ENCODE results near the gene KRT79. TPM values are rescaled to one million over a fixed set of nuclear protein-coding genes. Genes with fewer than 3 reads are reported as not detected.

Gene KRT79
- total and polyA plus RNA-seq, 9 of the 15 experiments (the other 6 are each of a cell fraction or from before 2014, with no cell fraction given) = 0.03 to 2.3 (median 0.23) TPM; not detected in 2

- no peak for TF ChIP-seq ZC3H4 (CRISPR knock-in tag; IDR thresholded peaks at IDR 0.05; ENCODE audit: borderline replicate concordance)
- TF ChIP-seq GABPB2 (CRISPR knock-in tag; conservative IDR thresholded peaks at IDR 0.05) = no peak
- TF ChIP-seq ZNF445 (CRISPR knock-in tag; IDR thresholded peaks at IDR 0.05; ENCODE audit: low read depth) = no peak
These were observed 12.9 kb downstream of the KRT79 start (continued) for GRCh38 chr12:52821071-52821730.

DNA sequence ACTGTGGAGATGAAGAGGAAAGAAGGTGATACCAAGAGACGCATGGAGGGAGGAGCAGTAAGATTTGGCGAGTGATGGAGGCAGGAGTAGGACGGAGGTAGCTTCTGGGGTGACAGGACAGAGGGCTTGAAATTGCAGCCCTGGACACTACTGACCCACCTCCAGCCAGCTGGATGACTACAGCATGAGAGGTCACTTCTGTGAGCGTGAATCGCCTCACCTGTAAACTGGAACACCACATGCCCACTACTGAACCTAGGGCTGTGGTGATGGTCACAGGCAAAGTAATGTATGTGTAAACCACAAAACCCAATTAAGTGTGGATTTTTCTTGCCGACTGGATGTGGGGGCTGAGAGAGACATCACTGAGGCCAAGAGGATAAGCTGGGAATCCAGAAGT lies 13.6 kb downstream of the KRT79 start:
- ATAC-seq (no peak), FAIRE-seq (no peak), DNase-seq (ENCODE audit: extremely low read depth in 1 of 4, low spot score in 3 of 4) (no peak)
- no TSS peak for BruUV-seq (replicated peaks)
- ChIA-PET CTCF (ENCODE audit: low intra/inter-chr PET ratio) (no interaction called here), POLR2A (interaction anchor here (0.6 to 1.1 kb wide), 3 partner anchors 13 to 253 kb away, joined by 3 to 5 read pairs (median 3); no protein-coding TSS in a partner anchor)
- no peak overlapping the region for H3K4me3 ChIP-seq
- in situ Hi-C loops (cut with MboI) (no loop called here), intact Hi-C loops (cut with micrococcal nuclease) (no loop called here)
- no peaks in the 10 kb centered on the region for H3K79me2 ChIP-seq (ENCODE audit: control insufficient read depth, insufficient read depth, low read length)
- H3K9me1 ChIP-seq (ENCODE audit: control insufficient read depth, insufficient read depth, low read length) = no peaks in the 10 kb centered on the region
- TF ChIP-seq RAD21 (CRISPR knock-in tag; conservative IDR thresholded peaks at IDR 0.05 in 1 of 2, IDR thresholded peaks at IDR 0.05 in 1 of 2) (no peak), ZBED1 (IDR thresholded peaks at IDR 0.05) (no peak), ZC3H4 (CRISPR knock-in tag; IDR thresholded peaks at IDR 0.05; ENCODE audit: borderline replicate concordance) (no peak), POLR2AphosphoS5 (IDR thresholded peaks at IDR 0.05; ENCODE audit: control insufficient read depth, insufficient read depth, low read depth, low read length) (no peak), POLR2G (IDR thresholded peaks at IDR 0.05; ENCODE audit: low read depth, low read length) (no peak), VEZF1 (CRISPR knock-in tag; IDR thresholded peaks at IDR 0.05) (no peak), TAF7 (tag; IDR thresholded peaks at IDR 0.05) (no peak), MYBL2 (IDR thresholded peaks at IDR 0.05; ENCODE audit: low read depth) (no peak), MYBL2 (CRISPR knock-in tag; IDR thresholded peaks at IDR 0.05; ENCODE audit: borderline replicate concordance) (no peak), PATZ1 (CRISPR knock-in tag; IDR thresholded peaks at IDR 0.05; ENCODE audit: borderline replicate concordance) (no peak), RBM17 (IDR thresholded peaks at IDR 0.05; ENCODE audit: borderline replicate concordance, low read depth, low read length) (no peak), TEAD4 (IDR thresholded peaks at IDR 0.05; ENCODE audit: low read length) (no peak), TEAD4 (CRISPR knock-in tag; IDR thresholded peaks at IDR 0.05; ENCODE audit: borderline replicate concordance) (no peak)
- no peak overlapping the region for H3K4me2 ChIP-seq (ENCODE audit: insufficient read depth, low read length)
- H3K9ac ChIP-seq (ENCODE audit: insufficient read depth in 1 of 2, low read depth in 2 of 2, low read length in 2 of 2) = no peak overlapping the region
- H3K9me3 ChIP-seq (replicated peaks; ENCODE audit: control insufficient read depth, insufficient read depth, low read depth, low read length) = no peaks in the 10 kb centered on the region
- no peaks in the 10 kb centered on the region; a peak in 2 of 5 replicates for H3K4me1 ChIP-seq (replicated peaks in 1 of 2; ENCODE audit: control insufficient read depth in 2 of 2, insufficient read depth in 2 of 2, low read length in 2 of 2)
- peaks cover 26 to 75% of the 10 kb centered on the region in 2 experiments; a peak in 4 of 5 replicates for H3K27me3 ChIP-seq (ENCODE audit: control insufficient read depth in 2 of 2, insufficient read depth in 2 of 2, low read length in 2 of 2)
- no peak overlapping the region for H2AFZ ChIP-seq (ENCODE audit: low read depth, low read length)
- H3K27ac ChIP-seq (ENCODE audit: extremely low read depth, low read depth, low read length) = no peak overlapping the region
- WGBS (ENCODE audit: insufficient coverage, low coverage, missing lambda C conversion rate) = 0% methylated on average over 6 of the region's 6 CpGs
- H4K20me1 ChIP-seq (replicated peaks; ENCODE audit: control insufficient read depth, insufficient read depth, low read length) = no peaks in the 10 kb centered on the region
- no peaks in the 10 kb centered on the region for H3K36me3 ChIP-seq (ENCODE audit: control insufficient read depth, insufficient read depth, low read length)

Data from K562 (cell line).